Right cardiac atrium (tissue), 5 donors: ENCODE measurements around the gene NDUFA13. TPM values are rescaled to one million over a fixed set of nuclear protein-coding genes. Genes with fewer than 3 reads are reported as not detected.

ENCODE experiments used
- ATAC-seq, 2 donors: fragments of 200-7000 bp; cut with Tn5 transposase; one replicate each; pipeline versions ENCODE4 v1.8.0 to v1.9.1; 2020; ENCODE audit warnings: moderate library complexity in 2 of 2, mild to moderate bottlenecking in 1 of 2
- DNase-seq, 3 donors: peaks; one replicate each; pipeline ENCODE4 v3.0.0-alpha.2; 2020
- H3K27ac ChIP-seq: one replicate; pipeline ENCODE4 v1.5.1; 2013; ENCODE audit warnings: mild to moderate bottlenecking, low read length, control low read depth, moderate library complexity
- H3K27me3 ChIP-seq: one replicate; pipeline ENCODE4 v1.6.1; 2013; ENCODE audit not compliant: control insufficient read depth, insufficient read depth
- H3K4me1 ChIP-seq: one replicate; pipeline ENCODE4 v1.6.1; 2013; ENCODE audit warnings: low read length; ENCODE audit not compliant: control insufficient read depth, insufficient read depth
- H3K4me3 ChIP-seq: one replicate; pipeline ENCODE4 v1.5.1; 2013; ENCODE audit warnings: low read length, control low read depth
- H3K9me3 ChIP-seq: one replicate; pipeline ENCODE4 v1.6.1; 2013; ENCODE audit warnings: low read length; ENCODE audit not compliant: control insufficient read depth
- WGBS: extraction: QIAGEN DNeasy Blood & Tissue Kit; methylation state at CpG from one replicate; pipeline ENCODE4 v1.1.7; 2013; 5-methylcytosine and 5-hydroxymethylcytosine counted together
- intact Hi-C, 4 donors: fragments of 100-400 bp; cut with DNase I; formaldehyde crosslinking; loops; one replicate each; pipeline versions ENCODE4 v1.11.0 to v1.14.0; 2022 to 2023
- polyA plus RNA-seq: library from polyadenylated mRNA; stranded (reverse); fragments of 200-250 nt; gene quantifications from one replicate; pipeline ENCODE4 v1.2.3, GENCODE V29; 2013
- total RNA-seq, 4 donors: library from RNA; stranded (reverse); fragmentation: NEBNext Ultra II Directional; extraction: Animal tissue kit (Norgen Biotek cat#: 25700); gene quantifications; one replicate each; pipeline ENCODE4 v1.2.1, GENCODE V29; 2021
- donor health status: healthy with polysubstance abuse.
- donor health status: DM: no; HTN: yes; CAD: no.
- donor health status: DM: no; HTN: no; CAD: no.
- donor health status: DM: no; HTN: yes; CAD: no; lungs with severe emphysema.
- donor health status: DM: yes; HTN: yes; CAD: no.

Gene NDUFA13
- total and polyA plus RNA-seq, 5 donors, result 785 to 1,226 (median 864) TPM

DNA sequence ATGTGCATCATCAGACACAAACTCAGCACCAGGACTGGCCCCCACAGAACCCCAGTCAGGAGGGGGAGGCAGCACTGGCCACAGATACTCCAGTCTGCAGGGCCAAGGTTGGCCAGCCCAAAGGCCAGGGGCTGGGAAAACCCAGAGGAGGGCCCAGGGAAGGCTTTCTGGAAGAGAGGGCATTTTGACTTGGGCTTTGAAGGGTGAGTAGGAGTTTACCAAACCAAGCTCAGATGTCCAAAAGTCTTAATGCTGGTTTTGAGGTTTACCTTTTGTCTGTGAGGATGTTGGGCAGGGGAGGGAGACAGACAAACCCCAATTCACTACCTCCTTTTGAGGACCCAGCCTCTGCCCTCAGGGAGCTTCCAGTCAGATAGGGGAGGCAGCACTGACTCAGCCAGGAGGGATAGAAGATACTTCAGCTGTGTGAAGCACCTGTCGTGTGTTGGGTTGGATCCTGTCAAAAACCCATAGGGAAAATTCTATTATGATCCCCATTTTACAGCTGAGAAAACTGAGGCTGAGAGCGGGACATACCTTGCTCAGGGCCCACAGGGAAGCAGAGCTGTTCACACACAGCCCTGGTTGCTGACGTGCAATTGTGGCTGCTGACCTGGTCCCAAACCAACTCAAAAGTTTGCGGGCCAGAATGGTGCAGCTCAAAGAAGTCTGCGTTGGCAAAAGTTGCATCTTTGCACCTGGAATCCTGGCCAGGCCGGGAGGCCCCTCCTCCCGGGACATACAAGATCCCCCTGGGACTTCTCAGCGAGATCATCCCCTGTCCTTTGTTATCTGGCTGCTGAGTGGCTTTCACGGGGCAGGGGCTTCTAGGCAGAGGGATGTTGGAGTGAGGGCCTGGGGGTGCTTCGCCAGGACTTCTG lies 35.2 kb downstream of the NDUFA13 start:
- no peak for ATAC-seq
- no peaks in the 10 kb centered on the region for H3K27me3 ChIP-seq
- H3K4me1 ChIP-seq, result no peaks in the 10 kb centered on the region
- intact Hi-C loops, result loop anchor here in 1 of 4 donors (5.0 kb wide), 1 partner anchor 86 kb away; no protein-coding TSS in a partner anchor
- H3K9me3 ChIP-seq, result no peaks in the 10 kb centered on the region
- no peak for DNase-seq
- no peak overlapping the region for H3K4me3 ChIP-seq
- WGBS, result 72% methylated on average over 10 of the region's 10 CpGs
- H3K27ac ChIP-seq, result no peak overlapping the region

DNA sequence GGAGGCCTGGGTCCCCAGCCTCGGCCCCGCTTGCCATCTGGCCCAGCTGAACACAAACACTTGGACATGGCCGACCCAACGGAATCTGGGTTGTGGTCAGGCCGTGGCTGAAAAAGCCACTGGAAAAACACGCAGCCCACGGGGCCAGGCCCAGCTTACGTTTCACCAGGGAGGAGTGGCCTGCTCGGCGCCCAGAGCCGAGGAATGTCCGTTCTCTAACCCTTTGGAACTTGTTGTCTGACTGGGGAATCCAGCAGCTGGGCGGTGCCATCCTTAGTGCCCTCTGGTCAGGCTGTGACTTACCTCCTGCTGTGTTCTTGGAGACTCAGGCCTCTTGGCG lies 35.8 kb downstream of the NDUFA13 start:
- no peak for ATAC-seq
- Histone ChIP-seq H3K4me3 (no peak overlapping the region), H3K27me3 (no peaks in the 10 kb centered on the region), H3K27ac (no peak overlapping the region), H3K4me1 (no peaks in the 10 kb centered on the region), H3K9me3 (no peaks in the 10 kb centered on the region)
- intact Hi-C loops, result loop anchor here in 1 of 4 donors (5.0 kb wide), 1 partner anchor 85 kb away; no protein-coding TSS in a partner anchor
- 66% methylated on average over 14 of the region's 14 CpGs for WGBS
- peak in 1 of 3 donors; percentile 31 for DNase-seq

DNA sequence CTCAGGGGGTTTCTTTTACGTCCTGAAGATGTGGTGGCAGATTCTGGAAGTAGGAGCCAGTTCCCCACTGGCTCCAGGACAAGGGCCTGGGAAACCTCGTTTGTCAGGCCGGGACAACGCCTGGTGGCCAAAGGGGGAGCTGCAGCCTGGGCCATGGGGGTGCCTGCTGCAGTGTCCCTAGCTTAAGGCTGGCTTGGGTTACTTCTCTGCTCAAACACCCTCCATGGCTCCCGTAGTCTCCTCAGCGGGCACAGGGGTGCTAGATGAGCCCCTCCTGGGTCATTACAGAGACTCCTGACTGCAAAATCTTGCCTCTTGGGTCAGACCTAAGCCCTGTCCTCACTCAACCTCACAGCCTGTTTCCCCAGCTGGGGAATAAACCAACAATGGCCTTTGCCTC lies 36.8 kb downstream of the NDUFA13 start:
- ATAC-seq (no peak), DNase-seq (peak in 1 of 3 donors; percentile 43)
- Histone ChIP-seq H3K27me3 (no peaks in the 10 kb centered on the region), H3K9me3 (no peaks in the 10 kb centered on the region), H3K27ac (no peak overlapping the region), H3K4me3 (no peak overlapping the region), H3K4me1 (no peaks in the 10 kb centered on the region)
- intact Hi-C loops, result loop anchor here in 1 of 4 donors (5.0 kb wide), 1 partner anchor 85 kb away; no protein-coding TSS in a partner anchor
- WGBS, result 48% methylated on average over 6 of the region's 6 CpGs

DNA sequence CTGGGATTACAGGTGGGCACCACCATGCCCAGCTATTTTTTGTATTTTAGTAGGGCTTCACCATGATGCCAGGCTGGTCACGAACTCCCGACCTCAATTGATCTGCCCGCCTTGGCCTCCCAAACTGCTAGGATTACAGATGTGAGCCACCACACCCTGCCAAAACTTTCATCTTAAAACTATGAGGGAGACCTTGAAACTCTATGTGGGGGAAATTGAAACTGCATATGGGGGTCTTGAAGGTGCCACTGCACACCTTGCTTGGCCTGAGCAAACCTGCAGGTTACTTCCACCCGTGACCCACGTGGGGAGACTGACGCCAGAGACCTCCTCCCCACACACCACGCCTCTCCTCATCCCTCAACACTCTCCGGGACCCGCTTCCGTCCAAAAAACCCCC lies 37.6 kb downstream of the NDUFA13 start:
- intact Hi-C loops, result loop anchor here in 1 of 4 donors (5.0 kb wide), 1 partner anchor 84 kb away; no protein-coding TSS in a partner anchor
- Histone ChIP-seq H3K27ac (no peak overlapping the region), H3K9me3 (no peaks in the 10 kb centered on the region), H3K27me3 (no peaks in the 10 kb centered on the region), H3K4me3 (no peak overlapping the region), H3K4me1 (no peaks in the 10 kb centered on the region)
- ATAC-seq, result no peak
- 90% methylated on average over 10 of the region's 10 CpGs for WGBS
- no peak for DNase-seq

DNA sequence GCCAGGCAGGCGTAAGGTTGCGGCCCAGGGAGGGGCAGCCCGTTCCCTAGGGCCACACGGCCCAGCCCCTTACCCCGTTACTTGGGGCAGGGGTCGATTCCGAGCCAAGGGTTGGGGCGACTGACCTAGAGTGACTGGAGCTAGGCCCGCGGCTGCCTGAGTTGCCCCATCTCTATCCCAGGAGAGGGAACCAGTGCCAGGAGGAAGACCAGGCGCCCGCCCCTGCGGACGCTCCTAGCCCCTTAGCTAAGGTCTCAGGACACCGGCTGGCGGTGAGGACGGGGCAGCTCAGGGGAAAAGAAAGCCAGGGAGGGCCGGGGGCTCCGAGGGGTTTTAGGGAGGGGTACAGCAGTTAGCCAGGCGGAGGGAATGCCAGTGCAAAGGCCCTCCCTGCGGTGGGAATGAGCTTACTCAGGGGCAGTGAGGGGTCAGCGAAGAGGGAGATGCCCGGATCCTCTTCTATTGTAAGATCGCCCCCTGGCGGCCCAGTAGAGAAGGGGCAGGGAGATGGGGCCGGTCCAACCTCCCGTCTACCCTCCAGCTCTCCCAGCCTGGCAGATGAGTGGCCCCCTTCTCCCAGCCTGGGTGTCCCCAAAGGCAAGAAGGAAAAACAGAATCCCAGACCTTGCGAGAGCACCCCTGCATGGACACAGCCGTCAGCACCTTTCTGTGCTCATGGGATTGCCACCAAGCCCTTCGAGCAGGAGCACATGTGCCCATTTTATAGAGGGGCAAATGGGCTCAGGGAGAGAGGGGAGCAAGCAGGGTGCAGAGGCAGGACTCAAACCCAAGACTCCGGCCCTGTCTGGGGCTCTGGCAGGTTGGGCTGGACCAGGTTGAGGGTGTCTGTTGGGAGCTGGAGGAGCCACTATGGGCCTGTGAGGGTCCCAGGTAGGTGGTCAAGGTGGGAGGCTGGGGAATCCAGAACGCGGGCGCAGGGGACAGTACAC lies 38.3 kb downstream of the NDUFA13 start:
- peak in 1 of 3 donors; percentile 71 for DNase-seq
- intact Hi-C loops, result loop anchor here in 1 of 4 donors (5.0 kb wide), 1 partner anchor 83 kb away; no protein-coding TSS in a partner anchor
- ATAC-seq, result peak; percentile 23 to 59

DNA sequence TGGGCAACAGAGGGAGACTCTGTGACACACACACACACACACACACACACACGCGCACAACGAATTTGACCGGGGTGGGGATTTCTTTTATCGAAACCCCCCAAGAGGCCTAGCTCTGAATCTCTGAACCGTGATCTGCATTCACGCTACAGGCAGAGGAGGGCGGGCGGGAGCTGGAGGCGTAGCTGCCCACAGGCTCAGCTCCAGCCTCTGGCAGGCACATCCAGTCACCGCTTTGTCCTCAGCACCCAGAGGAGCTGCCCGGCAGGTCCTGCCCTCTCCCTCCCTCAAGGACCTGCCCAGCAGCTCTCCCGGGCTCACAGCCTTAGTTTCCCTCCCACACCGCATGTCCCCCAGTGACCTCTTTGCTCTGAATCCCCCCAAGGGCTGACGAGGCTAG lies 42.0 kb downstream of the NDUFA13 start:
- intact Hi-C loops, result no loop called here
- Histone ChIP-seq H3K27ac (no peak overlapping the region), H3K9me3 (no peaks in the 10 kb centered on the region), H3K4me1 (no peaks in the 10 kb centered on the region), H3K4me3 (no peak overlapping the region), H3K27me3 (no peaks in the 10 kb centered on the region)
- WGBS, result 83% methylated on average over 15 of the region's 15 CpGs
- DNase-seq, result no peak
- ATAC-seq, result no peak

More for the DNA sequence above, 38.3 kb downstream of the NDUFA13 start:
- WGBS, result 68% methylated on average over 34 of the region's 34 CpGs
- H3K4me1 ChIP-seq, result no peaks in the 10 kb centered on the region
- H3K4me3 ChIP-seq, result no peak overlapping the region
- H3K9me3 ChIP-seq, result no peaks in the 10 kb centered on the region
- no peaks in the 10 kb centered on the region for H3K27me3 ChIP-seq
- no peak overlapping the region for H3K27ac ChIP-seq

DNA sequence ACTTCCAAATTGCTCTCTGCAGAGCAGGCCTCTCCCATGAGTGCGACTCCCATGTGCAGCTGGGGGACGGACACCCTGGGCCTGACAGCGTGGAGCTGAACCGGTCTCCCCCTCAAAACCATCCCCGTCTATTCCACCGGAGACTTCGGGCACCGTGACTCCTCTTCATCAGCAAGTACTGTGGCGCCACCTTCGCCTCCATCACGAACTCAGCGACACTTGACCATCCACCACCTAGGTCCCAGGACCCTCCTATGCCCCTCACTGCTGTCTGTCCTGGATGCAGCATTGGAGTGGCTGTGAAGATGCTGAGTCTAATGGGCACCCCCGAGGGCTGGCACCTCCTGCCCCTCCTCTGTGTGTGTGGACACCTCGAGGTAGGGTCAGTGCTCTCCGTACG lies 42.6 kb downstream of the NDUFA13 start:
- Histone ChIP-seq H3K4me3 (no peak overlapping the region), H3K4me1 (no peaks in the 10 kb centered on the region), H3K27ac (no peak overlapping the region), H3K9me3 (no peaks in the 10 kb centered on the region), H3K27me3 (no peaks in the 10 kb centered on the region)
- WGBS, result 93% methylated on average over 16 of the region's 16 CpGs
- no peak for ATAC-seq
- intact Hi-C loops, result no loop called here
- DNase-seq, result no peak

DNA sequence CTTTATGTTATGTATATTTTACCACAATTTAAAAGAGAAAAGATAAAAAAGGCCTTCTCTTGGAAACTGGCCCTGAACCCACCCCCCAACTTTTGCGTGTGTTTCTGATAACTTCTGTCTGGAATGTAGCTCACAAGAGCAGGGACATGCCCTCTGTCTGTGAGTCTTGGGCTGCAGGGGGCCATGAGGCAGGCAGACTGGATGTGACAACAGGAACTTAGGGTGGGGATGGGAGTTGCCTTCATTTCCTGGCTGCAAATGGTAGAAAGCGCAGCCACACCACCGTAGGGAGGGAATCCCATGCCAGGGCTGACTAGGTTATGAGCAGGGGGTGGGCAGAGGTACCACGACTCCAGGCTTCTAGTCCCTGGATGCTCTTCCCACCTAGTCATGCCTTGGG lies 43.9 kb downstream of the NDUFA13 start:
- no peak overlapping the region for H3K27ac ChIP-seq
- ATAC-seq (no peak), DNase-seq (no peak)
- no peaks in the 10 kb centered on the region for H3K9me3 ChIP-seq
- 40% methylated on average over 4 of the region's 4 CpGs for WGBS
- no peaks in the 10 kb centered on the region for H3K4me1 ChIP-seq
- intact Hi-C loops, result no loop called here
- H3K27me3 ChIP-seq, result no peaks in the 10 kb centered on the region
- H3K4me3 ChIP-seq, result no peak overlapping the region

DNA sequence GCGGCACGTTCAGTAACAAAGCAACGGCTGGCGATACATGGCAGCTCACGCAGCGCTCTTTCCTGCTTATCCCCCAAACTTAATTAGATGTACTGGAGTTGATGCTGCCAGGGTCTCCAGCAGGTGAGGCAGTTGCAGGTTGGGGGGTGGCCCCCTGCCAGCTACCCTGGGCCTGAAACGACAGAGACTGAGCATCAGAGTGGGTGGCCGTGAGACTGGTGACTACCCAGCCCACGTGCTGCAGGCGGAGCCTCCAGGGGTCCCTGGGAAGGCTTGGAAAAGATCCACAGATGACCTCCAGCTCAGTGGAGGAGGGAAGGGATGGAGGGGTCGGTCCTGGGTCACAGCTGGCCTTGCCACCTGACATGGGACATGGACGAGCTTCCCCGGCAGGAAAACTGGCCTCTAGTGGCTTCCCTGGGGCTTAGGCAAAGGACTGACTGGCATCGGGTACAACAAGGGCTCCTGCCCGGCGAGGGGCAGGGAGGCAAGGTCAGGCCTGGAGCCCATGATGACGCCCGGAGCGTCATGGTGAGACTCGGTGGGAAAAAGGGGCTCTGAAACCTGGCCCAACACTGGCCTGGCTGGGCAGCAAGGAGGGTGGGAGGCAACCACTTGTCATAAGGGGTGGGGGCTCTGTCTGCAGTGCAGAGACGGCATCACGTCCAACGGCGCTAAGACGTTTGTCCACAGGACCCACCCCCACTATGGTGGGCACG lies 46.1 kb downstream of the NDUFA13 start:
- 86% methylated on average over 26 of the region's 26 CpGs for WGBS
- Histone ChIP-seq H3K27me3 (no peaks in the 10 kb centered on the region), H3K4me1 (no peaks in the 10 kb centered on the region), H3K27ac (no peak overlapping the region), H3K4me3 (no peak overlapping the region), H3K9me3 (no peaks in the 10 kb centered on the region)
- DNase-seq, result peak in 1 of 3 donors; percentile 32
- intact Hi-C loops, result no loop called here
- peak; percentile 10 to 18 for ATAC-seq

DNA sequence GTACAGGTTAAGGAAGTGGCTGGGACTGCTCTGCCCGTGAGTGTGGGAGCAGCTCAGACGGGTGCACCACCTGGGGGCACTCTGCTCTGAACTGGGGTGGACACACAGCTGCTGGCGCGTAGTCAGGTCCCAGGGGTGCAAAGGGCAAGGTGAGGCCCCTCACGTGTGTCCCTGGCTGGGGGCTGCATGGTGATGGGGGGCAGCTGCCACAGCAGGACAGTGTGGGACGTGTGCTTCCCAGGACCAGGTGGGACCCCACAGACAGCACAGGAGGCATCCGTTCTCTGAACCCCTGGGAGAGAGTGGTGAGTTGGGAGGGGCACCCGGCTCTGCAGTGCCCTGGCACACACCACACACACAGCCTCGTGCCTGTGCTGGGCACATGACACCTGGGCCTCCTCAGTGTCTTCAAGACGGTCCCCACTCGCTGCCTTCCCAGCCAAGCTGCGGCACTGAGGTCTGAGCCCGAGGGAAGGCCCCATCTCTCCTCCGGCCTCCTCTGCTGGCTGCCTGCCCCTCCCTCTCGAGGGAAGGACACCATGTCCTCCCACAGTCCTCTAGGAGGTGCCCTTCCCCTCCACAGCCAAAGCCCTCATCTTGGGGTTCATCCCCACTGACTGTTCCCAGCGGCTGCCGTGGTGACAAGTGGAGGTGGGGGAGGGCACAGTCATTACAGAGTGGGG lies 46.8 kb downstream of the NDUFA13 start:
- WGBS, result 77% methylated on average over 17 of the region's 17 CpGs
- peak in 1 of 2 donors; percentile 27 for ATAC-seq
- intact Hi-C loops, result no loop called here
- no peak overlapping the region for H3K4me3 ChIP-seq
- no peak overlapping the region for H3K27ac ChIP-seq
- no peaks in the 10 kb centered on the region for H3K9me3 ChIP-seq
- H3K27me3 ChIP-seq, result no peaks in the 10 kb centered on the region
- H3K4me1 ChIP-seq, result no peaks in the 10 kb centered on the region
- peak in 1 of 3 donors; percentile 40 for DNase-seq
